Stomach (tissue), 4 donors: ENCODE measurements around the gene NDFIP2.

Source experiments
- CTCF ChIP-seq, 7 experiments: fragments of 450-650 bp in 4 of 7; fragments of 200-600 bp in 3 of 7; sonication (generic) in 3 of 7; IDR thresholded peaks; one replicate each; pipeline ENCODE4 v1.5.1; 2016 to 2019; ENCODE audit warnings: antibody characterized with exemption in 7 of 7, control low read depth in 2 of 7, mild to moderate bottlenecking in 1 of 7
- EP300 ChIP-seq: sonication (generic); formaldehyde crosslinking; IDR thresholded peaks from one replicate; pipeline ENCODE4 v1.6.1; 2017; ENCODE audit warnings: antibody characterized with exemption
- POLR2A ChIP-seq, 4 donors: fragments of 450-650 bp; IDR thresholded peaks; one replicate each; pipeline ENCODE4 v1.6.1; 2016; ENCODE audit warnings: antibody characterized with exemption in 4 of 4, control low read depth in 2 of 4, mild to moderate bottlenecking in 1 of 4, moderate library complexity in 1 of 4
- POLR2AphosphoS5 ChIP-seq, 3 donors: sonication (generic); formaldehyde crosslinking; IDR thresholded peaks; one replicate each; pipeline ENCODE4 v1.6.1; 2016; ENCODE audit warnings: antibody characterized with exemption in 3 of 3

GRCh38 chr13:79566118-79566517 is 85.2 kb downstream of the NDFIP2 start:
- TF ChIP-seq POLR2AphosphoS5 (IDR thresholded peaks at IDR 0.05): no peak
- no peak for TF ChIP-seq CTCF (IDR thresholded peaks at IDR 0.05)
- no peak for TF ChIP-seq EP300
- no peak for TF ChIP-seq POLR2A (IDR thresholded peaks at IDR 0.05)
